A549 (cell line): ENCODE measurements around the gene BEST2.

Source experiments
- CHD2 ChIP-seq: fragments of 150-350 bp; IDR thresholded peaks from 2 replicates; pipeline ENCODE4 v1.6.1; 2014; ENCODE audit warnings: low read length; ENCODE audit not compliant: partially characterized antibody
- CTCF ChIP-seq: fragments of >200 bp; sonication (Bioruptor Twin); formaldehyde crosslinking; IDR thresholded peaks from 3 replicates; pipeline ENCODE4 v1.5.1; 2016
- EHF ChIP-seq: fragments of 250-450 bp; sonication (Bioruptor Pico); IDR thresholded peaks from 2 replicates; pipeline ENCODE4 v1.5.0; 2020; ENCODE audit warnings: mild to moderate bottlenecking
- HOXA7 ChIP-seq: fragments of 250-450 bp; sonication (Bioruptor Pico); IDR thresholded peaks from 2 replicates; pipeline ENCODE4 v1.5.0; 2020; ENCODE audit warnings: mild to moderate bottlenecking, moderate library complexity
- MAX ChIP-seq: IDR thresholded peaks from 2 replicates; pipeline ENCODE4 v1.6.1; 2012
- POLR2A ChIP-seq: IDR thresholded peaks from 2 replicates; pipeline ENCODE4 v1.6.1; 2012; ENCODE audit warnings: mild to moderate bottlenecking, low read length
- RAD21 ChIP-seq, 2 experiments: fragments of >200 bp in 1 of 2; sonication (Bioruptor Twin) in 1 of 2; formaldehyde crosslinking in 1 of 2; IDR thresholded peaks in 1 of 2; conservative IDR thresholded peaks in 1 of 2; 2 replicates in 1 of 2; 3 replicates in 1 of 2; pipeline ENCODE4 v1.6.1; 2012 to 2018; ENCODE audit warnings: inconsistent platforms in 1 of 2
- SREBF2 ChIP-seq: fragments of 450-650 bp; IDR thresholded peaks from 2 replicates; pipeline ENCODE4 v1.6.1; 2014; ENCODE audit warnings: mild to moderate bottlenecking, moderate library complexity
- TF ChIP-seq, protein P1 (sequence below): fragments of 200-600 bp; sonication (generic); IDR thresholded peaks from 2 replicates; pipeline ENCODE4 v1.6.1; 2016; ENCODE audit warnings: antibody characterized with exemption, mild to moderate bottlenecking, moderate library complexity

- TF ChIP-seq EHF = no peak
- no peak for TF ChIP-seq CTCF
- TF ChIP-seq, protein P1, sequence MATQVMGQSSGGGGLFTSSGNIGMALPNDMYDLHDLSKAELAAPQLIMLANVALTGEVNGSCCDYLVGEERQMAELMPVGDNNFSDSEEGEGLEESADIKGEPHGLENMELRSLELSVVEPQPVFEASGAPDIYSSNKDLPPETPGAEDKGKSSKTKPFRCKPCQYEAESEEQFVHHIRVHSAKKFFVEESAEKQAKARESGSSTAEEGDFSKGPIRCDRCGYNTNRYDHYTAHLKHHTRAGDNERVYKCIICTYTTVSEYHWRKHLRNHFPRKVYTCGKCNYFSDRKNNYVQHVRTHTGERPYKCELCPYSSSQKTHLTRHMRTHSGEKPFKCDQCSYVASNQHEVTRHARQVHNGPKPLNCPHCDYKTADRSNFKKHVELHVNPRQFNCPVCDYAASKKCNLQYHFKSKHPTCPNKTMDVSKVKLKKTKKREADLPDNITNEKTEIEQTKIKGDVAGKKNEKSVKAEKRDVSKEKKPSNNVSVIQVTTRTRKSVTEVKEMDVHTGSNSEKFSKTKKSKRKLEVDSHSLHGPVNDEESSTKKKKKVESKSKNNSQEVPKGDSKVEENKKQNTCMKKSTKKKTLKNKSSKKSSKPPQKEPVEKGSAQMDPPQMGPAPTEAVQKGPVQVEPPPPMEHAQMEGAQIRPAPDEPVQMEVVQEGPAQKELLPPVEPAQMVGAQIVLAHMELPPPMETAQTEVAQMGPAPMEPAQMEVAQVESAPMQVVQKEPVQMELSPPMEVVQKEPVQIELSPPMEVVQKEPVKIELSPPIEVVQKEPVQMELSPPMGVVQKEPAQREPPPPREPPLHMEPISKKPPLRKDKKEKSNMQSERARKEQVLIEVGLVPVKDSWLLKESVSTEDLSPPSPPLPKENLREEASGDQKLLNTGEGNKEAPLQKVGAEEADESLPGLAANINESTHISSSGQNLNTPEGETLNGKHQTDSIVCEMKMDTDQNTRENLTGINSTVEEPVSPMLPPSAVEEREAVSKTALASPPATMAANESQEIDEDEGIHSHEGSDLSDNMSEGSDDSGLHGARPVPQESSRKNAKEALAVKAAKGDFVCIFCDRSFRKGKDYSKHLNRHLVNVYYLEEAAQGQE = no peak
- no peak for TF ChIP-seq RAD21 (conservative IDR thresholded peaks at IDR 0.05 in 1 of 2, IDR thresholded peaks at IDR 0.05 in 1 of 2)
- no peak for TF ChIP-seq MAX
- TF ChIP-seq SREBF2 = no peak
- TF ChIP-seq CHD2 = no peak
- no peak for TF ChIP-seq HOXA7 (CRISPR knock-in tag)
- TF ChIP-seq POLR2A = no peak
Observed at GRCh38 chr19:12794971-12795381, 43.4 kb downstream of the BEST2 start.
